Thyroid gland (tissue), 4 donors: ENCODE data around the gene DLL3. TPM values are rescaled to one million over a fixed set of nuclear protein-coding genes. Genes with fewer than 3 reads are reported as not detected.
"Not testable (repeated sequence)": the region's sequence is repeated elsewhere in the genome, so short reads cannot be mapped to it uniquely, and the experiment has no call there.

ENCODE experiments used
- DNase-seq, 2 donors: peaks; one replicate each; pipeline ENCODE4 v3.0.0-alpha.2; 2019
- H3K27ac ChIP-seq, 3 donors: fragments of 200-600 bp; sonication (generic); 1 replicate in 2 of 3; 2 replicates in 1 of 3; pipeline ENCODE4 v1.5.1; 2016 to 2019; ENCODE audit warnings: mild to moderate bottlenecking in 1 of 3, moderate library complexity in 1 of 3
- H3K27me3 ChIP-seq: fragments of 200-600 bp; sonication (generic); one replicate; pipeline ENCODE4 v1.5.1; 2019
- H3K36me3 ChIP-seq, 2 donors: fragments of 200-600 bp; sonication (generic); one replicate each; pipeline ENCODE4 v1.5.1; 2016 to 2019
- H3K4me1 ChIP-seq, 2 donors: fragments of 200-600 bp; sonication (generic); one replicate each; pipeline ENCODE4 v1.5.1; 2017 to 2019
- H3K4me3 ChIP-seq, 3 donors: fragments of 200-600 bp; sonication (generic); replicated peaks in 1 of 3; 1 replicate in 2 of 3; 2 replicates in 1 of 3; pipeline ENCODE4 v1.5.1; 2016; ENCODE audit warnings: mild to moderate bottlenecking in 1 of 3
- H3K9me3 ChIP-seq: fragments of 200-600 bp; sonication (generic); one replicate; pipeline ENCODE4 v1.5.1; 2017
- CTCF ChIP-seq, 6 experiments: fragments of 200-600 bp in 3 of 6; fragments of 450-650 bp in 3 of 6; sonication (generic) in 3 of 6; IDR thresholded peaks; one replicate each; pipeline ENCODE4 v1.5.1; 2016 to 2019; ENCODE audit warnings: antibody characterized with exemption in 6 of 6, mild to moderate bottlenecking in 2 of 6, inconsistent platforms in 1 of 6, moderate library complexity in 1 of 6
- POLR2A ChIP-seq, 2 donors: fragments of 450-650 bp; IDR thresholded peaks; one replicate each; pipeline ENCODE4 v1.6.1; 2017; ENCODE audit warnings: antibody characterized with exemption in 2 of 2, mild to moderate bottlenecking in 2 of 2, moderate library complexity in 1 of 2
- WGBS, 2 donors: methylation state at CpG; one replicate each; pipeline ENCODE4 v1.1.5; 2017; 5-methylcytosine and 5-hydroxymethylcytosine counted together
- intact Hi-C: fragments of 100-400 bp; cut with DNase I; formaldehyde crosslinking; loops from one replicate; pipeline ENCODE4 v1.15.1; 2023
- total RNA-seq, 4 donors: library from RNA; depleted of rRNA; stranded (reverse); fragments of >200 nt; gene quantifications; one replicate each; pipeline ENCODE4 v1.2.3, GENCODE V29; 2016

DLL3 gene
- total RNA-seq, result under 1 TPM in 1 of 4 donors, not detected in 3; 0.56 TPM

GRCh38 chr19:39498798-39499642 lies at the start of gene DLL3:
Gene DLL3 (plus strand): TSS chr19:39498947. CDS start chr19:39498975, 28 bp downstream.
- no peak for DNase-seq
- peaks cover 8% of the 10 kb centered on the region for H3K27me3 ChIP-seq
- H3K9me3 ChIP-seq, result no peaks in the 10 kb centered on the region
- peaks cover 0 to 24% of the 10 kb centered on the region in 2 donors for H3K4me1 ChIP-seq
- 3% methylated on average over 11 to 18 of the region's 60 CpGs for WGBS, 2 donors
- H3K36me3 ChIP-seq, result no peaks in the 10 kb centered on the region
- H3K4me3 ChIP-seq, result no peak within 1 kb of the TSS
- H3K27ac ChIP-seq, result no peak within 1 kb of the TSS
- intact Hi-C loops, result loop anchor here (5.0 kb wide), 1 partner anchor 38 kb away; no protein-coding TSS in a partner anchor
- TF ChIP-seq CTCF (IDR thresholded peaks at IDR 0.05), result no peak
- no peak for TF ChIP-seq POLR2A (IDR thresholded peaks at IDR 0.05)

DNA sequence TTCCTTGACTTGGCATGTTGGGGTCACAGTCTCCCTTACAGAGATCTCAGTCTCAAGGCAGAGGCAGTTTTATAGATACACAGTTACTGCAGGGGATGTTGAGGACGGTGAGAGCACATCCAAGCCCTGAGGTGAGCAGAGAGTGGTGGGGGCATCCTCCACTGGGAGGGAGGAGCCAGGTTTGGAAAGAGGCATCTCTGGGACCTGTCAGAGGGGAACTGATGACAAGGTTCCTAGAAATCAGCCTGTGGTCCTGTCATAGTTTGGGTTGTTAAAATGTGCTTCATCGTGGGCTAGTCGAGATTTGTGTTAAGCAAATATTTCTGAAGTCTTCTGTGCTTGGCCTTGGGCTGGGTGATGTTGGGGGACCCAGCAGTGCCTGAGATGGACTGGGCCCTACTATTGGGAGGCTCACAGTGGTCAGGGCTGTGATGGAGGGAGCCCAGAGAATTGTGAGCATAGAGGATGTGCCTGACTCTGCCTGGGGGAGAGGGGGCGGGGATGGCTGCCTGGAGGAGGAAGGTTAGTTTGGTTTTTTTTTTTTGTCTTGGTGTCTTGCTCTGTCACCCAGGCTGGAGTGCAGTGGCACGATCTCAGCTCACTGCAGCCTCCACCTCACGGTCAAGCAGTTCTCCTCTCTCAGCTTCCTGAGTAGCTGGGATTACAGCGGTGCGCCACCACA lies 49.5 kb upstream of the DLL3 start:
- no peak for DNase-seq
- WGBS, 2 donors, result 79 to 88% methylated on average over 8 of the region's 8 CpGs
- Histone ChIP-seq H3K4me3 (no peak overlapping the region), H3K4me1 (peaks cover 19 to 25% of the 10 kb centered on the region in 2 donors), H3K27me3 (no peaks in the 10 kb centered on the region), H3K27ac (no peak overlapping the region), H3K9me3 (no peaks in the 10 kb centered on the region), H3K36me3 (peaks cover 5 to 8% of the 10 kb centered on the region in 2 donors)
- intact Hi-C loops, result loop anchor here (10.0 kb wide), 1 partner anchor 86 kb away; the partner anchor contains the start of gene EID2B
- TF ChIP-seq POLR2A (IDR thresholded peaks at IDR 0.05), result no peak
- no peak for TF ChIP-seq CTCF (IDR thresholded peaks at IDR 0.05)

DNA sequence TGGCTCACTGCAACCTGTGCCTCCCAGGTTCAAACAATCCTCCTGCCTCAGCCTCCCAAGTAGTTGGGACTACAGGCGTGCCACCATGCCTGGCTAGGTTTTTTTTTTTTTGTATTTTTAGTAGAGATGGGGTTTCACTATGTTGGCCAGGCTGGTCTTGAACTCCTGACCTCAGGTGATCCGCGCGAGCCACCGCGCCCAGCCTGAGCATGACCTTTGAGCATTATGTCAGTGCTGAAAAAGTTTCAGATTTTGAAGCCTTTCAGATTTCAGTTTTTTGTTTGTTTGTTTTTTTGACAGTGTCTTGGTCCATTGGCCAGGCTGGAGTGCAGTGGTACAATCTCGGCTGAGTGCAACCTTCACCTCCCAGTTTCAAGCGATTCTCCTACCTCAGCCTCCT lies 47.5 kb upstream of the DLL3 start:
- DNase-seq, H3K27ac ChIP-seq, H3K9me3 ChIP-seq, H3K27me3 ChIP-seq, H3K4me3 ChIP-seq, intact Hi-C loops: not testable (repeated sequence)
- 96 to 97% methylated on average over 8 of the region's 8 CpGs for WGBS, 2 donors
- Histone ChIP-seq H3K4me1 (peaks cover 9 to 24% of the 10 kb centered on the region in 2 donors), H3K36me3 (peaks cover 5 to 14% of the 10 kb centered on the region in 2 donors)

- intact Hi-C loops, result no loop called here
- peaks cover 61 to 77% of the 10 kb centered on the region in 2 donors for H3K36me3 ChIP-seq
Measured at GRCh38 chr19:39463403-39463802, 35.3 kb upstream of the DLL3 start.

More at GRCh38 chr19:39463403-39463802, 35.3 kb upstream of the DLL3 start:
- H3K9me3 ChIP-seq, result no peaks in the 10 kb centered on the region
- no peak for TF ChIP-seq CTCF (IDR thresholded peaks at IDR 0.05)
- DNase-seq, result no peak
- no peak overlapping the region for H3K27ac ChIP-seq
- 72 to 94% methylated on average over 3 of the region's 3 CpGs for WGBS, 2 donors
- H3K4me3 ChIP-seq, result no peak overlapping the region
- no peaks in the 10 kb centered on the region for H3K4me1 ChIP-seq
- H3K27me3 ChIP-seq, result no peaks in the 10 kb centered on the region
